ENCODE measurements around the gene TCF20. TPM values are rescaled to one million over a fixed set of nuclear protein-coding genes. Genes with fewer than 3 reads are reported as not detected.

Gene TCF20
- total and polyA plus RNA-seq, 12 donors = 4.2 to 18.8 (median 14.0) TPM

DNA sequence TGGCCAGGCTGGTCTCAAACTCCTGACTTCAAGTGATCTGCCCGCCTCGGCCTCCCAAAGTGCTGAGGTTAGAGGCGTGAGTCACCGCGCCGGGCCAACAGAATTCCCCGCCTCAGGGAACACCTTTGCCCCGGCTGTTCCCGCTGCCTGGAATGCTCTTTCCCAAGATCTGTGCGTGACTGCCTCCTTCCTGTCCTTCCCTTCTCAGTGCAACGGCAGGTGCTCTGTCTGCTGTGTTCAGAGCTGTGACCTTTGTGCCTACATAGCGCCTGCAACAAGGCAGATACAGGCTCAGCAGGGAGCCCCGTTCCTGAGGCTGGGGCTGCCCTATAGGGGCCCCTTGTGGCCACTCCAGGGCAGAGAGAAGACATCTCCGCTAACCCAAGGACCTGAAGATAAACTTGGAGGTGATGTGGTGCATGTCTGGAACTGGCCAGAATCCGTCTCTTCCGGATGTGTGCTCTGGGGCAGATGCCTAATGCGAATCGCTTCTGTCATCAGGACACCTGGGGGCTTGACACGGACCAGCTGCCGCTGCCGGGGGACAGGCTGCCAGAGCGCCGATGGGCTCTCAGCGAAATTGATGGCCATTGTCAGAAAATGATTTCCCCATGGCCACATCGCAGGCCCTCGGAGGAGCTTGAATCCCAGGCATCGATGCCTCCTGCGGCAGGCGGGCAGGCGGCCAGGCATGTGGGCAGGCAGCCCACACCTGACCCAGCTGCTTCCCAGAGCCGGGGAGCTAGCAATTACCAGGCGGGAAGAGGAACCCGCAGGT, 43.5 kb upstream of the TCF20 start:
- TF ChIP-seq, protein P1, sequence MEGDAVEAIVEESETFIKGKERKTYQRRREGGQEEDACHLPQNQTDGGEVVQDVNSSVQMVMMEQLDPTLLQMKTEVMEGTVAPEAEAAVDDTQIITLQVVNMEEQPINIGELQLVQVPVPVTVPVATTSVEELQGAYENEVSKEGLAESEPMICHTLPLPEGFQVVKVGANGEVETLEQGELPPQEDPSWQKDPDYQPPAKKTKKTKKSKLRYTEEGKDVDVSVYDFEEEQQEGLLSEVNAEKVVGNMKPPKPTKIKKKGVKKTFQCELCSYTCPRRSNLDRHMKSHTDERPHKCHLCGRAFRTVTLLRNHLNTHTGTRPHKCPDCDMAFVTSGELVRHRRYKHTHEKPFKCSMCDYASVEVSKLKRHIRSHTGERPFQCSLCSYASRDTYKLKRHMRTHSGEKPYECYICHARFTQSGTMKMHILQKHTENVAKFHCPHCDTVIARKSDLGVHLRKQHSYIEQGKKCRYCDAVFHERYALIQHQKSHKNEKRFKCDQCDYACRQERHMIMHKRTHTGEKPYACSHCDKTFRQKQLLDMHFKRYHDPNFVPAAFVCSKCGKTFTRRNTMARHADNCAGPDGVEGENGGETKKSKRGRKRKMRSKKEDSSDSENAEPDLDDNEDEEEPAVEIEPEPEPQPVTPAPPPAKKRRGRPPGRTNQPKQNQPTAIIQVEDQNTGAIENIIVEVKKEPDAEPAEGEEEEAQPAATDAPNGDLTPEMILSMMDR (IDR thresholded peaks at IDR 0.05) = peak in 6 of 9 donors; percentile 12 to 46 (median 42)
- intact Hi-C loops (cut with DNase I) = loop anchor here in 3 of 10 donors (10.0 kb wide), 3 partner anchors 71 to 139 kb away; no protein-coding TSS in a partner anchor
- Histone ChIP-seq H3K4me1 (peaks cover 0 to 15% (median 6%) of the 10 kb centered on the region in 9 donors), H3K4me3 (no peak overlapping the region), H3K9me3 (no peaks in the 10 kb centered on the region), H3K27me3 (peaks cover 0 to 38% (median 24%) of the 10 kb centered on the region in 7 donors), H3K27ac (no peak overlapping the region), H3K36me3 (no peaks in the 10 kb centered on the region)
- DNase-seq (peak in 1 of 2 donors; percentile 53), ATAC-seq (peak in 6 of 8 donors; percentile 39 to 61 (median 56))
- WGBS, 2 donors = 25 to 31% methylated on average over 33 of the region's 33 CpGs

DNA sequence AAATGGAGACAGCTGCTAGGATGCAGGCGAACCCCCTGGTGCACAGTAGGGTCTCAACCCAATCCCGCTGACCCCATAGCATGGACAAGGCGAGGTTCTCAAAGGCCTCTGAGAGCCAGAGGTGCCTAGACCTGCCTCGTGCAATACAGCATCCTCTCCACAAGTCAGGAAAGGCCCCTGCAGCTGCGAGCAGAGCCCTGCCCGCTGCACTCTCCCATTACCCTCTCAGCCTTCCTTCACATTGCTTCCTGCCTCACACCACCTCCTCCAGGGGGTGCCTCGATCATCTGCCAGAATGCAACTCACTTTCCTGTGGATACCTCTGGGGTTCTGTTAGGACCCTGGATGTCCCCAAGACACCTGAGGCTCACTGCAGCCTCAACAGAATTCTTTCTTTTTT, 42.8 kb upstream of the TCF20 start:
- WGBS, 2 donors = 81 to 86% methylated on average over 7 of the region's 7 CpGs
- intact Hi-C loops (cut with DNase I) = loop anchor here in 3 of 10 donors (10.0 kb wide), 3 partner anchors 72 to 138 kb away; no protein-coding TSS in a partner anchor

DNA sequence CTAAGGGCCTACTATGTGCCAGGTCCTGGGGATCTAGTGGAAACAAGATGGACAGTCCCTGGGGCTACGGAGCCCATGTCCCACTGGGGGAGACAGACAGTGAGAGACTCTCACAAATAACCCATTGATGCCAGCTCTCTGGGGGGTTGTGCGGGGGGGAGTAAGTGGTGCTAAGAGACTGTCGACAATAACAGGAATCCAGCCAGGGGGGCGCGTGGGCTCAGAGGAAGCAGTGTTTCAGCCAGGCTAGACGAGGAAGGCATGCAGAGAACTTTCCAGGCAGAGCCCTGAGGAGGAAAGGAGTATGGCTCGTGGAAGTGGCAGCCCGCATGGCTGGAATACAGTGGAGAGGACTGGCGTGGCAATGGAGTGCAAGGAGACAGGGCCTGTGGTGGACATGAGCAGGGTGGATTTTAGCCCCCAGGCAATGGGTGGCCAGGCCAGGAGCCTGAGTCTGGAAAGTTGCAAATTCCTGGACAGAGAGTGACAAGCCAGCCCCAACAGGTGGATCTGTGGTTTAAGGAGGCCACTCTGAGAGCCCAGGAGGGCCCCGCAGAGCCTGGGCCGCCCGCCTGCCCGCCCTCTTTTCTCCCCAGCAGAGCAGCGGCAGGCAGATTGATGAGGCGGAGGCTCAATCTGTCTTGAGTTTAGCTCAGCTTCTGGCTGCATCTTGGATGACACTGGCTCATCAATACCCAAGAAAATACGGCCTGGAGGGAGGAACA, 40.0 kb upstream of the TCF20 start:
- Histone ChIP-seq H3K4me1 (peaks cover 0 to 11% (median 6%) of the 10 kb centered on the region in 9 donors), H3K9me3 (no peaks in the 10 kb centered on the region), H3K27me3 (peaks cover 0 to 50% (median 24%) of the 10 kb centered on the region in 7 donors), H3K4me3 (no peak overlapping the region), H3K36me3 (no peaks in the 10 kb centered on the region), H3K27ac (no peak overlapping the region)
- 71 to 74% methylated on average over 16 of the region's 16 CpGs for WGBS, 2 donors
- DNase-seq = no peak
- intact Hi-C loops (cut with DNase I) = loop anchor here in 3 of 10 donors (10.0 kb wide), 3 partner anchors 74 to 136 kb away; no protein-coding TSS in a partner anchor
- ATAC-seq = no peak
- TF ChIP-seq, protein P1 (IDR thresholded peaks at IDR 0.05) = no peak

More for the DNA sequence above, 42.8 kb upstream of the TCF20 start:
- Histone ChIP-seq H3K27me3 (peaks cover 0 to 43% (median 24%) of the 10 kb centered on the region in 7 donors), H3K27ac (no peak overlapping the region), H3K4me1 (peaks cover 0 to 15% (median 6%) of the 10 kb centered on the region in 9 donors), H3K9me3 (no peaks in the 10 kb centered on the region), H3K4me3 (no peak overlapping the region), H3K36me3 (no peaks in the 10 kb centered on the region)
- no peak for DNase-seq
- no peak for ATAC-seq
- TF ChIP-seq, protein P1 (IDR thresholded peaks at IDR 0.05) = no peak

DNA sequence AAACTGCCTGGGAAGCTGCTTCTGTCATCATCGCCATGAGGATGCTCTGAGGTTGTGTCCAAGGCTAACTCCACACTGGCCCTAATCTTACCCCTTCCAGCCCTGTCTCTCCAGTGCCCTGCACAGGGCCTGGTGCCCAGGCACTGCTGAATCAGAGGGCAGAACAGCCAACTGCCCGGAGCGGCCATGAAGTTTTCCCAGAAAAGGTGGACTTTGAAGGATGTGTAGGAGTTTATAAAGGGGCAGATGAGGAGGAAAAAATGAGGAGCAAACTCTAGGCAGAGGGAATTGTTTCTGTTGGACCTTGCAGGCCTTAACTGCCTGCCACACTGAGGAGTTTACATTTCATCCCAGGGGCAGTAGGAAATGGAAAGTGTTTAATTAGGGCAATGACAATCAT, 39.4 kb upstream of the TCF20 start:
- WGBS, 2 donors = 94% methylated on average over 3 of the region's 3 CpGs

More for the DNA sequence above, 39.4 kb upstream of the TCF20 start:
- peaks cover 0 to 55% (median 20%) of the 10 kb centered on the region in 7 donors for H3K27me3 ChIP-seq
- no peaks in the 10 kb centered on the region for H3K36me3 ChIP-seq
- ATAC-seq (no peak), DNase-seq (no peak)
- peaks cover 0 to 10% (median 6%) of the 10 kb centered on the region in 9 donors for H3K4me1 ChIP-seq
- intact Hi-C loops (cut with DNase I) = loop anchor here in 3 of 10 donors (10.0 kb wide), 3 partner anchors 75 to 135 kb away; no protein-coding TSS in a partner anchor
- no peak overlapping the region for H3K4me3 ChIP-seq
- H3K9me3 ChIP-seq = no peaks in the 10 kb centered on the region
- H3K27ac ChIP-seq = no peak overlapping the region
- TF ChIP-seq, protein P1 (IDR thresholded peaks at IDR 0.05) = no peak
